PC-9 (cell line): ENCODE results near the gene NF1. TPM values are rescaled to one million over a fixed set of nuclear protein-coding genes. Genes with fewer than 3 reads are reported as not detected.

Experiments used
- BruUV-seq: library from RNA; stranded (reverse); fragments of 400-500 nt; replicated peaks from 2 replicates; lab custom pipeline; 2021; lab: Mats Ljungman, UMichigan
- CTCF ChIA-PET: fragments of 300-600 bp; sonication (Branson Sonifier 250); formaldehyde crosslinking; loops from one replicate; lab custom pipeline; 2022; ENCODE audit warnings: antibody characterized with exemption; lab: Charles Lee
- POLR2A ChIA-PET: fragments of 300-600 bp; sonication (Branson Sonifier 250); formaldehyde crosslinking; loops from one replicate; lab custom pipeline; 2022; ENCODE audit warnings: antibody characterized with exemption; ENCODE audit not compliant: unreplicated experiment; lab: Charles Lee
- DNase-seq, 2 experiments: peaks; one replicate each; pipeline versions ENCODE4 v3.0.0 to v3.0.0-alpha.2; 2015 to 2022; ENCODE audit warnings: mixed read lengths in 1 of 2
- H2AFZ ChIP-seq: fragments of 200-600 bp; sonication (generic); 2 replicates; pipeline ENCODE4 v1.8.1; 2017; ENCODE audit warnings: antibody characterized with exemption
- H3F3A ChIP-seq: fragments of 200-600 bp; sonication (generic); 2 replicates; pipeline ENCODE4 v1.8.1; 2017; ENCODE audit warnings: antibody characterized with exemption, mild to moderate bottlenecking, low read depth; ENCODE audit not compliant: insufficient read depth
- H3K27ac ChIP-seq: fragments of 200-600 bp; sonication (generic); 2 replicates; pipeline ENCODE4 v1.6.1; 2016; ENCODE audit warnings: mixed run types
- H3K27me3 ChIP-seq: fragments of 200-600 bp; sonication (generic); 2 replicates; pipeline ENCODE4 v1.6.1; 2016; ENCODE audit warnings: low read depth, mixed run types; ENCODE audit not compliant: insufficient read depth
- H3K36me3 ChIP-seq: fragments of 200-600 bp; sonication (generic); 2 replicates; pipeline ENCODE4 v1.6.1; 2016; ENCODE audit warnings: low read depth, mixed run types
- H3K4me1 ChIP-seq: fragments of 200-600 bp; sonication (generic); replicated peaks from 2 replicates; pipeline ENCODE4 v1.6.1; 2016; ENCODE audit warnings: mixed run types; ENCODE audit not compliant: insufficient read depth
- H3K4me2 ChIP-seq: fragments of 200-600 bp; sonication (generic); 2 replicates; pipeline ENCODE4 v1.6.1; 2017; ENCODE audit warnings: mixed run types
- H3K4me3 ChIP-seq: fragments of 200-600 bp; sonication (generic); 2 replicates; pipeline ENCODE4 v1.6.1; 2016; ENCODE audit warnings: mixed run types
- H3K79me2 ChIP-seq: fragments of 200-600 bp; sonication (generic); 2 replicates; pipeline ENCODE4 v1.6.1; 2017; ENCODE audit warnings: low read depth, mixed run types
- H3K9me2 ChIP-seq: fragments of 200-600 bp; sonication (generic); 2 replicates; pipeline ENCODE4 v1.8.1; 2017; ENCODE audit warnings: mild to moderate bottlenecking; ENCODE audit not compliant: insufficient read depth
- H3K9me3 ChIP-seq: fragments of 200-600 bp; sonication (generic); 2 replicates; pipeline ENCODE4 v1.8.1; 2016; ENCODE audit warnings: low read depth; ENCODE audit not compliant: insufficient read depth
- H4K20me1 ChIP-seq: fragments of 200-600 bp; sonication (generic); 2 replicates; pipeline ENCODE4 v1.8.1; 2017; ENCODE audit not compliant: insufficient read depth
- EZH2 ChIP-seq: fragments of 200-600 bp; sonication (generic); IDR thresholded peaks from 2 replicates; pipeline ENCODE4 v1.8.0; 2017; ENCODE audit warnings: antibody characterized with exemption, low read depth
- intact Hi-C: fragments of 100-400 bp; cut with micrococcal nuclease; formaldehyde crosslinking; loops from one replicate; pipeline ENCODE4 v1.10.0; 2022; ENCODE audit not compliant: unreplicated experiment
- total RNA-seq: library from RNA; stranded (reverse); gene quantifications from 2 replicates; pipeline ENCODE4 v1.2.3, GENCODE V29; 2021
- TF ChIP-seq, protein P1 (sequence below): fragments of 200-600 bp; sonication (generic); conservative IDR thresholded peaks from 2 replicates; pipeline ENCODE4 v1.6.1; 2017; ENCODE audit warnings: mixed run types, antibody characterized with exemption, mild to moderate bottlenecking, moderate library complexity

Gene NF1
- total RNA-seq, 1 experiment from 2014 or later, result 61.0 TPM

- intact Hi-C loops, result no loop called here
- Histone ChIP-seq H3K4me1 (no peaks in the 10 kb centered on the region), H3K9me2 (no peaks in the 10 kb centered on the region), H3K79me2 (no peaks in the 10 kb centered on the region), H3K36me3 (0 out of 2 replicates have a peak, but pooled peaks cover 10% of the 10 kb centered on the region), H3K27ac (no peak overlapping the region), H4K20me1 (no peaks in the 10 kb centered on the region), H3F3A (0 out of 2 replicates have a peak, but pooled peaks cover 5% of the 10 kb centered on the region), H3K9me3 (no peaks in the 10 kb centered on the region), H3K4me3 (no peak overlapping the region), H2AFZ (no peak overlapping the region), H3K27me3 (no peaks in the 10 kb centered on the region), H3K4me2 (no peak overlapping the region)
- POLR2A ChIA-PET, result no interaction called here
- TF ChIP-seq, protein P1, sequence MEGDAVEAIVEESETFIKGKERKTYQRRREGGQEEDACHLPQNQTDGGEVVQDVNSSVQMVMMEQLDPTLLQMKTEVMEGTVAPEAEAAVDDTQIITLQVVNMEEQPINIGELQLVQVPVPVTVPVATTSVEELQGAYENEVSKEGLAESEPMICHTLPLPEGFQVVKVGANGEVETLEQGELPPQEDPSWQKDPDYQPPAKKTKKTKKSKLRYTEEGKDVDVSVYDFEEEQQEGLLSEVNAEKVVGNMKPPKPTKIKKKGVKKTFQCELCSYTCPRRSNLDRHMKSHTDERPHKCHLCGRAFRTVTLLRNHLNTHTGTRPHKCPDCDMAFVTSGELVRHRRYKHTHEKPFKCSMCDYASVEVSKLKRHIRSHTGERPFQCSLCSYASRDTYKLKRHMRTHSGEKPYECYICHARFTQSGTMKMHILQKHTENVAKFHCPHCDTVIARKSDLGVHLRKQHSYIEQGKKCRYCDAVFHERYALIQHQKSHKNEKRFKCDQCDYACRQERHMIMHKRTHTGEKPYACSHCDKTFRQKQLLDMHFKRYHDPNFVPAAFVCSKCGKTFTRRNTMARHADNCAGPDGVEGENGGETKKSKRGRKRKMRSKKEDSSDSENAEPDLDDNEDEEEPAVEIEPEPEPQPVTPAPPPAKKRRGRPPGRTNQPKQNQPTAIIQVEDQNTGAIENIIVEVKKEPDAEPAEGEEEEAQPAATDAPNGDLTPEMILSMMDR, result no peak
- no peak for TF ChIP-seq EZH2
- CTCF ChIA-PET, result no interaction called here
- DNase-seq, result no peak
- BruUV-seq, result no TSS peak
Observed at GRCh38 chr17:31321966-31322365, 227.2 kb downstream of the NF1 start.

DNA sequence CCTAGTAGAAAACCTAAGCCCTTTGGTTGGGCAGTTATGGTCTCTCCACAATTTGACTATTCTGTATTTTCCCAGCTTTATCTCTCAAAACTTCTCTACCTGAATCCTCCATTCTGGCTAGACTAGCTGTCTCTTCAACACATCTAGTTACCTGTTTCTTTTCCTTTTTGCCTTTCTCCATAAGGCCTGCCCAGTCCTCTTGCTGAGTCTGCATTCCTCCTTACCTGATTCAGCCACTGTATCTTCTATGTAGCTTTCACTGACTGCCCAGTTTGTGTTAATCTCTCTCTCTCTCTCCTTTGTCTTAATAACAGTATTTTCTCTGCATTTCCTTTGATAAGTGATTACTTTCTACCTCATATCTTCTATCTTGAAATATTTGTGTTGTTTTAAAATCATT lies 228.8 kb downstream of the NF1 start:
- Histone ChIP-seq H3K36me3 (0 out of 2 replicates have a peak, but pooled peaks cover 10% of the 10 kb centered on the region), H3K27ac (no peak overlapping the region), H2AFZ (no peak overlapping the region), H3K9me3 (no peaks in the 10 kb centered on the region), H3F3A (0 out of 2 replicates have a peak, but pooled peaks cover 3% of the 10 kb centered on the region), H3K4me1 (peaks cover 3% of the 10 kb centered on the region; the same call in 1 of the 2 replicates), H4K20me1 (no peaks in the 10 kb centered on the region), H3K27me3 (no peaks in the 10 kb centered on the region), H3K4me2 (no peak overlapping the region), H3K9me2 (no peaks in the 10 kb centered on the region), H3K4me3 (no peak overlapping the region), H3K79me2 (no peaks in the 10 kb centered on the region)
- TF ChIP-seq, protein P1, result no peak
- ChIA-PET POLR2A (no interaction called here), CTCF (no interaction called here)
- intact Hi-C loops, result no loop called here
- BruUV-seq, result no TSS peak
- no peak for DNase-seq

DNA sequence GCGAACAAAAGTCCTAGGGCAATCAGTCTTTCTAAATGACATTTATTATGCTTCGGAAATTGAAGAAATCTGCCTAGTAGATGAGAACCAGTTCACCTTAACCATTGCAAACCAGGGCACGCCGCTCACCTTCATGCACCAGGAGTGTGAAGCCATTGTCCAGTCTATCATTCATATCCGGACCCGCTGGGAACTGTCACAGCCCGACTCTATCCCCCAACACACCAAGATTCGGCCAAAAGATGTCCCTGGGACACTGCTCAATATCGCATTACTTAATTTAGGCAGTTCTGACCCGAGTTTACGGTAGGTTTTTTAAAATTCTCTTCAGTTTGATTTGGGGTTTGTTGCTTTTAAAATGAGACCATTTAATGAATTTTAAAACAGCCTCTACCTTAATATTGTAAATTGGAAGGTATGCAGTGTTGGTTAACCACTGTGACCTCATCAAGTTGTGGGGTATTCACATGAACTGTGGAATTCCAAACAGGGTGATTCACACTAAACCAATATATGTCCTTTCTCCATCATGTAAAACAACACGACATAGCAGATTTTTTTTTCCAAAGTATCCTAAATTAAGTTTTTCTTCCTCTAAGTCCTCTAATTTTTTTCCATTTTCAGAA lies 232.9 kb downstream of the NF1 start:
- no peaks in the 10 kb centered on the region for H3K9me3 ChIP-seq
- H4K20me1 ChIP-seq, result no peaks in the 10 kb centered on the region
- CTCF ChIA-PET, result no interaction called here
- no peaks in the 10 kb centered on the region for H3K9me2 ChIP-seq
- intact Hi-C loops, result no loop called here
- H3K4me3 ChIP-seq, result no peak overlapping the region
- H3K27me3 ChIP-seq, result no peaks in the 10 kb centered on the region
- POLR2A ChIA-PET, result no interaction called here
- H2AFZ ChIP-seq, result no peak overlapping the region
- DNase-seq, result peak in 1 of 2 experiments; percentile 49
- no peak for TF ChIP-seq EZH2
- TF ChIP-seq, protein P1, result no peak
- BruUV-seq, result no TSS peak
- 0 out of 2 replicates have a peak, but pooled peaks cover 3% of the 10 kb centered on the region for H3F3A ChIP-seq
- no peaks in the 10 kb centered on the region for H3K79me2 ChIP-seq
- H3K36me3 ChIP-seq, result 0 out of 2 replicates have a peak, but pooled peaks cover 10% of the 10 kb centered on the region
- H3K4me2 ChIP-seq, result no peak overlapping the region
- peaks cover 3% of the 10 kb centered on the region; the same call in 1 of the 2 replicates for H3K4me1 ChIP-seq
- H3K27ac ChIP-seq, result peak overlapping the region; percentile 20; the same call in 1 of the 2 replicates
